GM18499 (cell line): ENCODE measurements around the gene ELFN2.
"Not testable (repeated sequence)": the region's sequence is repeated elsewhere in the genome, so short reads cannot be mapped to it uniquely, and the experiment has no call there.

ENCODE experiments used
- ATAC-seq: cut with Tn5 transposase; IDR thresholded peaks from one replicate; pipeline ENCODE4 v1.9.1; 2021; ENCODE audit warnings: moderate number of reproducible peaks; ENCODE audit not compliant: insufficient read depth, unreplicated experiment

ELFN2 gene

GRCh38 chr22:37413546-37413945 lies 13.7 kb downstream of the ELFN2 start:
- ATAC-seq = no peak

GRCh38 chr22:37412495-37413250 lies 14.6 kb downstream of the ELFN2 start:
- no peak for ATAC-seq

GRCh38 chr22:37411655-37412054 lies 15.6 kb downstream of the ELFN2 start:
- ATAC-seq = no peak

- ATAC-seq = no peak
These were observed 16.9 kb downstream of the ELFN2 start for GRCh38 chr22:37410174-37411055.

- ATAC-seq = no peak
These were observed 17.7 kb downstream of the ELFN2 start for GRCh38 chr22:37409459-37410050.

- no peak for ATAC-seq
These were observed 18.2 kb downstream of the ELFN2 start for GRCh38 chr22:37409031-37409430.

GRCh38 chr22:37407856-37408255 lies 19.4 kb downstream of the ELFN2 start:
- no peak for ATAC-seq

GRCh38 chr22:37406441-37407235 lies 20.6 kb downstream of the ELFN2 start:
- no peak for ATAC-seq

- no peak for ATAC-seq
These were observed 23.2 kb downstream of the ELFN2 start for GRCh38 chr22:37404091-37404490.

- ATAC-seq = no peak
These were observed 23.9 kb downstream of the ELFN2 start for GRCh38 chr22:37403267-37403960.

- ATAC-seq = no peak
These were observed 25.1 kb downstream of the ELFN2 start for GRCh38 chr22:37402184-37402506.

GRCh38 chr22:37401401-37402183 lies 25.7 kb downstream of the ELFN2 start:
- ATAC-seq = no peak

- no peak for ATAC-seq
These were observed 26.6 kb downstream of the ELFN2 start for GRCh38 chr22:37400719-37401118.

- not testable (repeated sequence) for ATAC-seq
These were observed 27.8 kb downstream of the ELFN2 start for GRCh38 chr22:37399457-37399856.

GRCh38 chr22:37397226-37397625 lies 30.1 kb downstream of the ELFN2 start:
- ATAC-seq = no peak

- no peak for ATAC-seq
These were observed 30.7 kb downstream of the ELFN2 start for GRCh38 chr22:37396488-37397084.

GRCh38 chr22:37394341-37394740 lies 32.9 kb downstream of the ELFN2 start:
- no peak for ATAC-seq

- ATAC-seq = no peak
These were observed 33.5 kb downstream of the ELFN2 start for GRCh38 chr22:37393746-37394145.
